GM12878 (cell line): ENCODE data around the gene NRXN3. TPM values are rescaled to one million over a fixed set of nuclear protein-coding genes. Genes with fewer than 3 reads are reported as not detected.

ENCODE experiments used
- BACH1 ChIP-seq: fragments of 450-650 bp; IDR thresholded peaks from 2 replicates; pipeline ENCODE4 v1.6.1; 2017; ENCODE audit warnings: mild to moderate bottlenecking, borderline replicate concordance
- EED ChIP-seq: sonication (generic); IDR thresholded peaks from 2 replicates; pipeline ENCODE4 v1.6.1; 2016; ENCODE audit warnings: antibody characterized with exemption, low read depth
- EP300 ChIP-seq, 2 experiments: fragments of 150-350 bp in 1 of 2; IDR thresholded peaks; 2 replicates each; pipeline ENCODE4 v1.6.1; 2011 to 2012; ENCODE audit warnings: low read depth in 2 of 2, low read length in 2 of 2, borderline replicate concordance in 1 of 2, improper control_type of control experiment in 1 of 2, inconsistent platforms in 1 of 2; ENCODE audit not compliant: control insufficient read depth in 1 of 2
- MLLT1 ChIP-seq: fragments of 450-650 bp; IDR thresholded peaks from 2 replicates; pipeline ENCODE4 v1.6.1; 2016; ENCODE audit warnings: mild to moderate bottlenecking
- NFXL1 ChIP-seq: fragments of 450-650 bp; IDR thresholded peaks from 2 replicates; pipeline ENCODE4 v1.6.1; 2017; ENCODE audit warnings: antibody characterized with exemption, mild to moderate bottlenecking, borderline replicate concordance
- POLR2AphosphoS2 ChIP-seq: IDR thresholded peaks from 2 replicates; pipeline ENCODE4 v1.6.1; 2011; ENCODE audit warnings: low read depth, mild to moderate bottlenecking, low read length, improper control_type of control experiment, moderate library complexity
- SMAD5 ChIP-seq: IDR thresholded peaks from 2 replicates; pipeline ENCODE4 v1.6.1; 2016; ENCODE audit warnings: antibody characterized with exemption, low read depth
- ZBED1 ChIP-seq: IDR thresholded peaks from 2 replicates; pipeline ENCODE4 v1.6.1; 2016; ENCODE audit warnings: borderline replicate concordance
- ZBTB40 ChIP-seq: fragments of 450-650 bp; IDR thresholded peaks from 2 replicates; pipeline ENCODE4 v1.6.1; 2016; ENCODE audit warnings: mild to moderate bottlenecking, moderate library complexity, borderline replicate concordance
- polyA plus RNA-seq, 11 experiments: library from polyadenylated mRNA; depleted of rRNA in 4 of 11; unstranded in 6 of 11; stranded (reverse) in 5 of 11; fragments of >200 nt; fragmentation: Nextera tagmentation in 4 of 11; fragmentation: Illumina TruSeq in 1 of 11; extraction: Ambion mirVana in 4 of 11; extraction: Trizol in 1 of 11; gene quantifications; 1 replicate in 1 of 11; 2 replicates in 10 of 11; pipeline versions ENCODE4 v1.2.1 to v1.2.3, GENCODE V29; 2011 to 2016; ENCODE audit warnings: inconsistent platforms in 2 of 11, missing spikeins in 2 of 11, low read depth in 1 of 11
- total RNA-seq, 4 experiments: library from RNA; depleted of rRNA in 3 of 4; stranded (reverse); fragments of >200 nt in 3 of 4; fragmentation: Illumina TruSeq in 1 of 4; extraction: Trizol in 1 of 4; gene quantifications; 2 replicates each; pipeline versions ENCODE4 v1.2.1 to v1.2.3, GENCODE V29; 2013 to 2021
- TF ChIP-seq, protein P1 (sequence below): fragments of 150-350 bp; IDR thresholded peaks from 2 replicates; pipeline ENCODE4 v1.6.1; 2016; ENCODE audit warnings: low read depth, low read length

NRXN3 gene
- total and polyA plus RNA-seq, 10 of the 15 experiments (the other 5 are each of a cell fraction or from before 2014, with no cell fraction given) = 0.52 to 3.3 (median 1.4) TPM

DNA sequence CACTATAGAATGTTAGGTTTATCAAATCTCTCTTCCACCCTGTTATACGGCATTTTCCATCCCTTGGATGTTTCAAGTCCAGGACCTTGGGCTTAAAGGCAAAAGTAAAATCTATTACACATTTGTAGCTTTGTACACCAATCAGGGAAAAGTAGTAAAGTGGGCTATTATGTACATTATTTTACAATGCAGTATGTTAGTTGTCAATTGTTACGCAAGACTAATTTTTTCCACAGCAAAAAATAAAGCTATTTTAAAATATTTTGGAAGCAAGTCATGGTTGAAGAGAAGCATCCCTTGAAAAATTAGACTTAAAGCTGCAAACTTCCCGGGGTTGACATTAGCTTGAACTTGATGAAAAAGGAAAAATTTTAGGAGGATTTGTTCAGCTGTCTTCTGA lies 1564.9 kb downstream of the NRXN3 start (continued):
- TF ChIP-seq ZBTB40 (no peak), ZBED1 (no peak), MLLT1 (no peak), BACH1 (no peak), EP300 (IDR thresholded peaks at IDR 0.05; ENCODE audit: borderline replicate concordance in 1 of 2, control insufficient read depth in 1 of 2, low read depth in 2 of 2, low read length in 2 of 2) (no peak), POLR2AphosphoS2 (no peak), NFXL1 (no peak), EED (no peak), SMAD5 (no peak)
- TF ChIP-seq, protein P1, sequence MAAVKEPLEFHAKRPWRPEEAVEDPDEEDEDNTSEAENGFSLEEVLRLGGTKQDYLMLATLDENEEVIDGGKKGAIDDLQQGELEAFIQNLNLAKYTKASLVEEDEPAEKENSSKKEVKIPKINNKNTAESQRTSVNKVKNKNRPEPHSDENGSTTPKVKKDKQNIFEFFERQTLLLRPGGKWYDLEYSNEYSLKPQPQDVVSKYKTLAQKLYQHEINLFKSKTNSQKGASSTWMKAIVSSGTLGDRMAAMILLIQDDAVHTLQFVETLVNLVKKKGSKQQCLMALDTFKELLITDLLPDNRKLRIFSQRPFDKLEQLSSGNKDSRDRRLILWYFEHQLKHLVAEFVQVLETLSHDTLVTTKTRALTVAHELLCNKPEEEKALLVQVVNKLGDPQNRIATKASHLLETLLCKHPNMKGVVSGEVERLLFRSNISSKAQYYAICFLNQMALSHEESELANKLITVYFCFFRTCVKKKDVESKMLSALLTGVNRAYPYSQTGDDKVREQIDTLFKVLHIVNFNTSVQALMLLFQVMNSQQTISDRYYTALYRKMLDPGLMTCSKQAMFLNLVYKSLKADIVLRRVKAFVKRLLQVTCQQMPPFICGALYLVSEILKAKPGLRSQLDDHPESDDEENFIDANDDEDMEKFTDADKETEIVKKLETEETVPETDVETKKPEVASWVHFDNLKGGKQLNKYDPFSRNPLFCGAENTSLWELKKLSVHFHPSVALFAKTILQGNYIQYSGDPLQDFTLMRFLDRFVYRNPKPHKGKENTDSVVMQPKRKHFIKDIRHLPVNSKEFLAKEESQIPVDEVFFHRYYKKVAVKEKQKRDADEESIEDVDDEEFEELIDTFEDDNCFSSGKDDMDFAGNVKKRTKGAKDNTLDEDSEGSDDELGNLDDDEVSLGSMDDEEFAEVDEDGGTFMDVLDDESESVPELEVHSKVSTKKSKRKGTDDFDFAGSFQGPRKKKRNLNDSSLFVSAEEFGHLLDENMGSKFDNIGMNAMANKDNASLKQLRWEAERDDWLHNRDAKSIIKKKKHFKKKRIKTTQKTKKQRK = no peak
